GM21576 (cell line): ENCODE results near the gene CCDC201.
"Not testable (repeated sequence)": the region's sequence is repeated elsewhere in the genome, so short reads cannot be mapped to it uniquely, and the experiment has no call there.

Experiments used
- ATAC-seq: cut with Tn5 transposase; IDR thresholded peaks from one replicate; pipeline ENCODE4 v1.9.1; 2021; ENCODE audit warnings: mild to moderate bottlenecking, moderate library complexity; ENCODE audit not compliant: unreplicated experiment

CCDC201 gene

DNA sequence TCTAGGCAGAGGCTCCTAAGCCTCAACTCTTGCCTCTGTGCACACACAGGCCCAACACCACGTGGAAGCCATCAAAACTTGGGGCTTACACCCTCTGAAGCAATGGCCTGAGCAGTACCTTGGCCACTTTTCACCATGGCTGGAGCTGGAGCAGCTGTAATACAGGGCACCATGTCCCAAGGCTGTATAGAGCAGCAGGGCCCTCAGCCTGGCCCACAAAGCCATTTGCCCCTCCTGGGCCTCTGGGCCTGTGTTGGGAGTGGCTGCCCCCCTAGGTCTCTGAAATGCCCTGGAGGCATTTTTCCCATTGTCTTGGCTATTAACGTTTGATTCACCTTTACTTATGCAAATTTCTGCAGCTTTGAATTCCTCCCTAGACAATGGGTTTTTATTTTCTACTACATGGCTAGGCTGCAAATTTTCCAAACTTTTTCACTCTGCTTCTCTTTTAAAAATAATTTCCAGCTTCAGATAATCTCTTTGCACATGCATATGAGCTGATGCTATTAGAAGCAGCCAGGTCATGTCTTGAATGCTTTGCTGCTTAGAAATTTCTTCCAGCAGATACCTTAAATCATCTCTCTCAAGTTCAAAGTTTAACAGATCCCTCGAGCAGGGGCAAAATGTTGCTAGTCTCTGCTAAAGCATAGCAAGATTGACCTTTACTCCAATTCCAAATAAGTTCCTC is 5.7 kb upstream of the CCDC201 start:
- no peak for ATAC-seq

DNA sequence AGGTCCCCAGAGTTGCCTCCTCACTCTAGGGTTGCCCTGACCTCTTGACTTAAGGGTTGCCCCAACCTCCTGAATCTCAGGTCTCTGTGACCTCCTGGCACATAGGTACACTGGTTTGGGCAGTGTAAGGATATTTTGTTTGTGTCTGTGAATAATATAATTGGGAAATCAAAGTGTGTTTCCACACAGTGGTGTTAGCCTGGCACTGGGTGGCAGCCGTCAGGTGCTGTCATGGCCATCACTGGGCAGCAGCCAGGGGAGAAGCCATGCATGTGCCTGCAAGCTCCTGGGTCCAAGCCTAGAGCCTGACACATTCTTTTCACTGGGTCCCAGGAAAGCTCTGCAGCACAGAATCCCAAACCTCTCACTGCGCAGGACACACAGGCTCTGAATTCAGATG is 3.6 kb upstream of the CCDC201 start:
- ATAC-seq = no peak

DNA sequence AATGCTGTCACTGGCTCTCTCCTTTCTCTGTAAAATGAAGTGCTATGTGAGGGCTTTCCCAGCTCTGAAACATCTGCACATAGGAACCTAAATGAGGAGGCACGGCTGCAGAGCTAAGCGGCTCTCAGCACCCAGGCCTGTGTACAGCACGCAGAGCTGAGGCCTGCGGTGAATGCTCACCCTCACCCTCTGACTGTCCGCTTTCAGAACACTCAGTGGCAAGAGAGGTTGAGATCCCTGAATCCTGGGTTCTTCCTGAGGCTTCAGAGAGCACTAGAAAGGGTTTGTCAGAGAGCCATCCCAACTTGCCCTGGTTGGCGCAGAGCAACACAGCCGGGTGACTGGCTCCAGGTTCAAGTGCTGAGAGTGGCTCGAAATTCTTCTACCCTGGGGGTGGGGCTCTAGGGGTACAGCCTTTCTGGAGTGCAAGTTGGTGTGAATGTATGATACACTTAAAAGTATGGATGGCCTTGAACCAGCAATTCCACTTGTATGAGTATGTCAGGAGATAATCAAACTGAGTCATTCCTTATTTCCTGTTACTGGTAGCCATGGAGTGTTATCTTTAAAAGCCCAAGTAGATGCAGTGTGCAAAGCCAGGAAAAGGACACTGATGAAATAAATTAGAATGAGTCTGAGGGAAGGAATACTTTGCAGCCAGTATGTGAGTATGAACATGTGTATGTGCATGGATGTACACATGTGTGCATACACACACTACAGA is 1.7 kb upstream of the CCDC201 start:
- no peak for ATAC-seq

DNA sequence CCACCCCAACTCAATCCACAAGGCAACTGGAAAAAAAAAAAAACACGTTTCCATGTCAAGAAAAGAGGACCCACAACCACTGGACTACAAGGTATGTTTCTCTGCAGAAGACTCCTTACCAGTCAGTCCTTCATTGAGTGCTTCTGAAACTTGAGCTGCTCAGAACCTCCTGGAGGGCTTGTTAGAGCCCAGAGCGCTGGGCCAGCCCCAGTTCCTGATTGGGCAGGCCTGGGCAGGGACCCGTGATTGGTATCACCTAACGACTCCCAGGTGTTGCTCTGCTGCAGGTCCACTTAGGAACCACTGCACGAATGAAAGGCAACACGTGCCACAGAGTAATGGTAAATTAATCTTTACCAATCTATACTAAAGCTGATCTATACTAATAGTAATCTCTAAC is 473 bp upstream of the CCDC201 start:
- ATAC-seq = no peak

DNA sequence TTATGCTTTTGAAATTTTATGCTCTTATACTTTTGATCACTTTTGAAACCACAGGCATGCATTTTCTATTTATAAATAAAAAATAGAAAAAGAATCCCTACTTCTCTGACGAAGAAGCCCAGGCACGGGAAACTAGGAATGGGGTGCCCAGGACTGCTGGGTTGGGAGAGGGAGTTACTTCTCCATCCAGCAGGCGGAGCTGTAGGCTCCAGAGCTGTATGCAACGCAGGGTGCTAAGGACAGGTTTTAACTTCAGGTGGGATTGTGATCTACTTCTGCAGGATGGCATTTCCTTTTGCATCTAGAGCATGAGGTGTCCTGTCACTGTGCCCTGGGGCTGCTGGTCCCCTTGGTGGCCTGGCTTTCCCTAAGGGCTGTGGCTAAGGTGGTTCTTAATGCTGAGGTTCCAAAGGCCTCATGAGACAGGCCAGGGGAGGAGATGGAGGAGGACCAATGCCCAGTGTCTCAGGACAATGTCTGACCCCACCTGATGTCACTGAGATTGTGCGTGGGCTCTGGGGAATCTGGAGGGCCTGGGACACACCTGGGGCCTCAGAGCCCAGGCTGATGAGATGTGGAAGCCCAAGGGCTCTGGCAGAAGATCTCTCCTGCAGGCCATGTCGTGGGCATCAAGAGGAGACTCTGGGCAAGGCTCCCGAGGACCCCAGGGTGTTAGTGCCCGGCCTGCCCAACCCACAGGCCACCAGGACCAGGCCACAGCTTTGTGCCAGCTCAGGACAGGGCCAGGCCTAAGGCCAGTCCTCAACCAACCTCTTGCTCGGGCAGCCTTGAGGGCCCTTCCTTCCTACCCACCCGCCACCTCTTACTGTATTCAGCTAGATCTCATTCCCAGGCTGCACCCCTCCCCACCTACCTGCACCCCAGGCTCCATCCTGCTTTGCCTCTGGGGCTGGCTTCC is 507 bp downstream of the CCDC201 start:
- no peak for ATAC-seq

DNA sequence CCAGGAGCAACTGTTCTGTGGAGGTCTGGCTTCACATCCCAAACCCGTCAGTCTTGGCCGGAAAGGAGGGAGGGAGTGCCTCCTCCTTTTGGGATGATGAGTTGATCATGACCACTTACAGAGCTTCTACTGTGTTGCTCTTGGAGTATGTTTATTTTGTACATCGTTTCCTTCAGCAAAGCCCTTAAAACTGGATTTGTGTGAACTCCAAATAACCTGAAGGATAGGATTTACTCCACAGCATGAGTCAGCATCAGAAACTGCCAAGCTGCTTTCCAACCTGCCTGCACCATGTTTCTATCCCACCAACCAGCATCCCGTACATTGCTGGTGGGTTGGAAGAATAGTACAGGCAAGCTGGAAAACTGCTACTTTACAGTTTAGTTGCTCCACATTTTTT is 3.5 kb downstream of the CCDC201 start:
- no peak for ATAC-seq

DNA sequence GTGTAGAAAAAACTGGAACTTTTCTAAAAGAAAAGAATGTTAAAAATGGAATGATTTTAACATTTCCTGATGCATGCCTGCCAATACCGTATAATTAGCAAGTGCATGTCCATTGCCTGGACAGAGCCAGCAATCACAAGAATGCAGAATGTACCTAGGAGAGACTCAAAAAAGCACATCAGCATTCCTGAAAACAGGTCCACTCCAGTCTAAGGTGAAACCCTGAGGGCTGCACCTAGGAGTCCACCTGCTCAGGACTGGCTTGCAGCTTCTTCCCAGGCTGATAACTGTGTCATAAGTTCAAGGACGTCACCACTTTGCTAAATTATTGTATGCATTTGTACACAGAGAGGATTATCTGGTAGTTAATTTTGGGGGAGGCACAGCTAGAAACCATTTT is 5.4 kb downstream of the CCDC201 start:
- ATAC-seq = no peak

DNA sequence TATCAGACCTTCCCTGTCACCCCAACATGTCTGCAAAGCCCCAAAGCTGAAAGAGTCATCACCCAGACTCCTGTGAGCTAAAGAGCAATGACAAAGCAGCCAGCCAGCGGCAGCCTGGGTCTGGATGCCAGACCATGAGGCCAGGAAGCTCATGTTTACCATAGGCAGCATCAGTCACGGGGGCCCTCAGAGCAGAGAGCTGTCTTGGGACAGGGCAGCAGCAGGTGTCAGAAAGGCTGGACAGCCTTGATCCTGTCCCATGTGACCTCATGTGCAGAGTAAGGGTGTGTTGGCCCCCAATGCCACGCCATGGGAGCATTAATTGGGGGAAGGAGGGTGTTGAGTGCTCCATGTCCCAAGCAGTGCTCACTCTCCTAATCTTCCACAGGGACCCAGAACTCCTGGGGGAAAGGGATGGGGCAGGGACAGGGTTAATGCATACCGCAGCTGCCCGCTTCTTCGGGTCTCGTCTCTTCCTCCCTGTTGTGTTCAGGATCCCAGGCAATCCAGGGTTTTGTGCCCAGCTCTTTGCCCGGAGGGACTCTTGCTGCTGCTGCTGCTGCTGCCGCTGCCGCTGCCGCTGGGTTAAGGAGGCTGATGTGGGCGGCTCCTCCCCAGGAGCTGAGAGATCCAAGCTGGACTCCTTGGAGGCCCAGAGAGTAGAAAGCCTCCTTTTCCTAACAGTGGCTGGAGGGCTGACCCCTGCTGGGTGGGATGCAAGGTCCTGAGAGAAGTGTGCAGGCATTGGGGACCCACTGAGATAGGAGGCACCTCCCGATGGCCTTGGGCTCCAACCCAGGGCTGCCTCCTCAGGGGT is 7.1 kb downstream of the CCDC201 start:
- no peak for ATAC-seq

DNA sequence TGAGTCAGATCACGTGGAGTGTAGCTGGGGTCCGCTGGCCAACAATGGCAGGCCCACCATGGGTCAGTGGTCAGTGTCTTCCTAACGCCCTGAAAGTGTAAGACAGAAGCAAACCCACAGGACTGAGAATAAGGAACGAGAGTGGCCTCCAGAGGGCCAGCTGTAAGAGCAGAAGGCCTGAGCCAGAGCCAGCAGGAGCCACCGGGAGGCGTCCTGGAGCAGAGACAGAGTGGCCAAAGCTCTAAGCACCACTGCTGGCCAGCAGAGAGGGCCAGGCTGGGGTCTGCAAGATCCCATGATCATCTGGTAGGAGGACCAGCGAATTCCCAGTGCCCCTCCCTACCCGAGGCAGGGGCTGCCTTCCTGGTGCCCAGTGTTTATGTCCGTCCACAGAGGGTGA is 9.2 kb downstream of the CCDC201 start:
- ATAC-seq = no peak

DNA sequence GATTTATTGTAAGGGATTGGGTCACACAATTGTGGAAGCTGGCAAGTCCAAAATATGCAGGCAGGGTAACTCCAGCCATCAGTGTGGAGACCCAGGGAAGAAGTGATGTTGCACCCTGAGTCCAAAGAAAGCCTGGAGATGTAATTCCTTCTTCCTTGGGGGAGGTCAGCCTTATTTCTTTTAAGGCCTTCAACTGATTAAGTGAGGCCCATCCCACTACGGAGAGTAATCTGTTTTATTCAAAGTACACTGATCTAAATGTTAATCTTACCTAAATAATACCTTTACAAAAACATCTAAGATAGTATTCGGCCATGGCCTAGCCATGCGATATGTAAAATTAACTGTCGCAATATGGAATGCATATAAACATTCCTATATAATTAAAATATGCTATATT is 16.0 kb downstream of the CCDC201 start:
- ATAC-seq = not testable (repeated sequence)

DNA sequence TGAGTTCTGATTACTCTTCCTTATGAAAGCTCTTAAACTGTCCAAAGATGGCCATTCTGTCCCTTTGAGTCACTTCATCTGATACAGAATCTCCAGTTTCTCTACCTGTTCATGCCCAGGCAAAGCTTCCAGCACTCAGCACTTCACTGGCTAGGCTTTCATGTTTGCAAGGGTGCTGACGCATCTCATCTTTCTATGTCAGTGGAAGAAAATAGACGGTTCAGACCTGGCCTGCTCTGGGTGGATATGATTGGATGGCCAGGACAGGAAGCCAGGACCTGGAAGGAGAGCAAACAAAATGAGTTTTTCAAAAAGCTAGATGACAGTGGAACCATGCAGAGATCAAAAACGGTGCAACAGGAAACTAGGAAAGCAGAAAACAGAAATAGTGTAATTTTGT is 17.2 kb downstream of the CCDC201 start:
- ATAC-seq = not testable (repeated sequence)

DNA sequence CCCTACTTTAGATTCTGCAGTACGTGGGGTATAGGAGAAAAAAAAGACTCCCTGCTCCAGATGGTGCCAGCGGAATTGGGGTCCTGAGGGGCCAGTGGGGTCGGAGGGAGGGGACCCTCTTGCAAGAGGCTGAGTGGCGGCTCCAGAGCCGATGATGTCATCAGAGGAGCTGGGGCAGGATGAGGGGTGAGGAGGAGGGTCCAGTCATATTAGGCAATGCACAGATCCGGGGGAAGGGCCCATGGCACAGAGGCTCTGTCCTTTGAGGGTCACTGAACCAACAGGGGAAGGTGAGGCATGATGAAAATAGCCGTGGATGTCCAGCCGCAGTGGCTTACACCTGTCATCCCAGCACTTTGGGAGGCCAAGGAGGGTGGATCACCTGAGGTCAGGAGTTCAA is 19.4 kb downstream of the CCDC201 start:
- ATAC-seq = not testable (repeated sequence)

DNA sequence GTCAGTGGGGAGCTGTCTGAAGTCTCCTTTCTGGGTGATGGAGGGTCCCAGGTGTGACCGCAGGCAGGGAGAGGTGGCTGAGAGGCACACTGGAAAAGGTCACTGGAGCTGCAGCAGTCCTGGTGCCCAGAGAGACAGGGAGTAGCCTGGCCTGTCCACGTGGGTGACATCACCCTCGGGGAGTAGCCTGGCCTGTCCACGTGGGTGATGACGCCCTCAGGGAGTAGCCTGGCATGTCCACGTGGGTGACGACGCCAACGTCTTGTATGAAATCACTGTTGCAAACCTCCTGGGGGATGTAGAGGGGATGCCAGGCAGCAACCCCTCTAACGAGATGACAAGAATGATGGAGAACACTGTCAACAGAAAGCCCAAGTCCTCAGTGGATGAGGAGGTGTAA is 19.9 kb downstream of the CCDC201 start:
- ATAC-seq = not testable (repeated sequence)

DNA sequence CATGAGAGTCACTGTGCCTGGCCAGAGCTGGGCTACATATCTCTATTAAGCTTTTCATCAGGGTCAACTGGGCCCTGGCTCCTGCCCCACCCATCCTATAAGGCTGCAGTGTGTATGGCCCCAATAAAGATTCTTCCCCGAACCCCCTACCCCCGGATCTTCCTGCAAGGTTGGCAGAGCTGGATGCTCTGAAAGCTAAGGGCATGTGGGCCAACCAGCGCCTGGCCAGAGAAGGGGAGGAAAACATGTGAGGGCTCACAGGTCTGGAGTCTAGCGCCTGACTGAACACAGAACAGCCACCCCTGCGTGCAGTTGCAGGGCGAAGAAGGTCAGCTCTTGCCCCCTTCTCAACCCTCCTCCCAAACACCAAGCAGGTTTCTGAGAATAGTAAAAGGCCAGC is 24.1 kb downstream of the CCDC201 start:
- not testable (repeated sequence) for ATAC-seq

DNA sequence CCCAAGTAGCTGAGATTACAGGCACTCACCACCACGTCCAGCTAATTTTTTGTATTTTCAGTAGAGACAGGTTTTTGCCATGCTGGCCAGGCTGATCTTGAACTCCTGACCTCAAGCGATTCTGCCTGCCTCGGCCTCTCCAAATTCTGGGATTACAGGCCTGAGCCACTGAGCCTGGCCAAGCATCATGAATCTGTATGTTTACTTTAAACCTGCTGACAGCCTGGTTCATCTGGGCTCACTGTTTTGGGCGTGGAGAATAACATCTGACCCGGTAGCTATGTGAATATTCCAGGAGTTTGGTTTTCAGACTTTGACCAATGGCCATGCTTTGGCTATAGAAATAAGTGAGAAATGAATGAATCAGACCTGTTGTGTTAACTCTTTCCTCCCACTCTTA is 26.3 kb downstream of the CCDC201 start:
- not testable (repeated sequence) for ATAC-seq

DNA sequence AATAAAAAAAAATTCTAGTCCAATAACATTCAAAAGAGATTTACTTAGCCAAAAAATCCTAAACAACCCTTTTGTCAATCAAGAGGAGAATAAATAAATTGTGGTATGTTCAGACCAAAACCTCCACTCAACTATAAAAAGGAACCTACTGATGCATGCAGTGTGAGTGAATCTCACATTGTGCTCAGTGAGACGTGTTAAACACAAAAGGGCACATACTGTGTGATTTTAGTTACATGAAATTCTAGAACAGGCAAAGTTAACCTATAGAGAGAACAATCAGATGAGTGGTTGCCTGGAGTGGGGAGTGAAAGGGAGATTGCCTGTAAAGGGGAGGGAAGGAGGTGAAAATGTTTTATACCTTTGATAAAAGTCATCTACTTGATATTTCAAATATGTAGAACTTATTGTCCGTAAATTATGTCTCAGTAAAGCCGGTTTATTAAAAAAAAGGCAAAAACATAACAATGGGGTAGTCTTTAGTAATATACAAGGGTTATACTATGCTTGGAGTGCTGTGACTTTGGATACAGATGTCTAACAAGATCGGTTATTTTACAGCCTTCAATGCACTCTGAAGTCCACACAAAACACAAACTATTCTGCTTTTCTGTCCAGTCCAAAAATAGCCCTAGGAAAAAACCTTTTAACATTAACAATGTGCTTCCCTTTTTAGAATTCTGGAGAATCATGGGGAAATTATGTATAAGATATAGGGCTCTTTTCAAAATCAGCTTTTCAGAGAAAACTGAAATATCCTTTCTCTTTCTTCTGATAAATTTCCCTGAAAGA is 30.8 kb downstream of the CCDC201 start:
- ATAC-seq = not testable (repeated sequence)

DNA sequence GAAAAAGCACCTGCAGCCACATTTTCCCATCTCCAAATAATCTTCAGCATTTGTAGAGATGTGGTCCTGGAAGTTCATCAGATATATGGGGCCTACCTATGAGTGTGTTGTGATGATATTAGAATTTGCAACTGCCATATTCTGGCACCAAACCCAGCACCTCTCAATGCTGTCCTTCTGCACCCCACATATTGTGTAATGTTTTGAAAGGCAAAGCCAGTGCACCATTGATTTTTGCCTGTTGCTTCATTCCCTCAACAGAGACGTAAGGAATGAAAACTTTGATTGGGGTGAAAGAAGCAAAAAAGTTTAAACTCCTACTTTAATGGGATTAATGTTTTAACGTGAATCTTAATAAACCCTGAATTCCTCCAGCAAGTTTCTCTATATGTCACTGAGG is 34.0 kb downstream of the CCDC201 start:
- not testable (repeated sequence) for ATAC-seq

DNA sequence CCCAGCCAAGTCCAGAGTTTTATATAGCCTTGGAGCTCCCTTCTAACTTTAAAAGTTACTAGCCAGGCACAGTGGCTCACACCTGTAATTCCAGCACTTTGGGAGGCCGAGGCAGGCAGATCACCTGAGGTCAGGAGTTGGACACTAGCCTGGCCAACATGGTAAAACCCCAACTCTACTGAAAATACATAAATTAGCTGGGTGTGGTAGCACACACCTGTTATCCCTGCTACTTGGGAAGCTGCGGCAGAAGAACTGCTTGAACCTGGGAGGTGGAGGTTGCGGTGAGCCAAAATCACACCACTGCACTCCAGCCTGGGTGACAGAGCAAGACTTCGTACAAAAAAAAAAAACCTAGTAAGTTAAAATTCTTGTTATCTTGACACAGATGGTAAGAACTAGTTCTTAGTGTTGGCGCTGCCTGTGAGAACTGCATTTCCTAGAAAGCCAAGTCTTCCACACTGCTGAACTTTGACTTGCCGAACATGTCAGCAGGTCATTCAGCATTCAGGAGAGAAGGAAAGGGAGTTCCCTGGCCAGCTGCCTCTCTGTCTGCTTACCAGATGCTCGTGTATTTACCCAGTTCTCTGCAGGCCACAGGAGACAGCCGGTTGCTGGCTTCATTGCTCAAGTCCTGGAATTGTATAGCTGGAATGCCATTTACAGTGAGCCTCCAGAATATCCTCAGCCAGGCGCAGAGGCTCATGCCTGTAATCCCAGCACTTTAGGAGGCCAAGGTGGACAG is 40.3 kb downstream of the CCDC201 start:
- not testable (repeated sequence) for ATAC-seq

DNA sequence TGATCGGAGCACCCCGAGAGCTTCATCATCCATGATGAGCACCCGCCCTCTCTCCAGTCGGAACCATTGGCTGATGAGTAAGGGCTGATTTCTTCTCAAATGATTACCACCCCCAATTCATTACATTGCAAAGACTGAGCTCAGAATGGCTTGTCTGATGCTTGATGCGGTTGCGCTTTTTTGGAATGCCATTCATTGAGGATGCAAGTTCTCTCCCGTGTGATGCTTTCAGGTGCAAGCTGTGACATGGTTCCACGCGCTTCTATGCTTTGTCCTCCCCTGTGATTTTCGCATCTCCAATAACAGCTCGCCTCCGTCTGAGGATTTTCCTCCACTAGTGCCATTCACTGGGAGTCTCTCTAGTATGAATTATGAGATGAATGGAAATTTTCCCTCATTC is 43.0 kb downstream of the CCDC201 start:
- not testable (repeated sequence) for ATAC-seq
